K562 (cell line): ENCODE measurements around the gene ANKRD7. TPM values are rescaled to one million over a fixed set of nuclear protein-coding genes. Genes with fewer than 3 reads are reported as not detected.
A peak's percentile ranks its signal among the peaks of the same experiment; 100 is the strongest.

Source experiments
- AFF4 ChIP-seq: sonication (generic); formaldehyde crosslinking; IDR thresholded peaks from 2 replicates; pipeline ENCODE4 v1.8.0; 2023; ENCODE audit warnings: mild to moderate bottlenecking, missing genetic modification reagents
- ELK3 ChIP-seq: fragments of 450-650 bp; formaldehyde crosslinking; IDR thresholded peaks from 2 replicates; pipeline ENCODE4 v1.4.0; 2020; ENCODE audit warnings: mild to moderate bottlenecking
- GABPB2 ChIP-seq: fragments of 250-450 bp; sonication (Bioruptor Pico); conservative IDR thresholded peaks from 2 replicates; pipeline ENCODE4 v1.5.1; 2021; ENCODE audit warnings: mild to moderate bottlenecking
- MCM2 ChIP-seq: fragments of 450-650 bp; IDR thresholded peaks from 2 replicates; pipeline ENCODE4 v1.6.1; 2017; ENCODE audit warnings: low read depth, mild to moderate bottlenecking
- MTA2 ChIP-seq: fragments of 450-650 bp; IDR thresholded peaks from 2 replicates; pipeline ENCODE4 v1.6.1; 2016; ENCODE audit warnings: low read depth
- NFATC3 ChIP-seq: fragments of 450-650 bp; IDR thresholded peaks from 2 replicates; pipeline ENCODE4 v1.6.1; 2017; ENCODE audit warnings: mild to moderate bottlenecking
- NFRKB ChIP-seq: fragments of 450-650 bp; IDR thresholded peaks from 2 replicates; pipeline ENCODE4 v1.6.1; 2016; ENCODE audit warnings: low read depth
- PML ChIP-seq: IDR thresholded peaks from 2 replicates; pipeline ENCODE4 v1.6.1; 2012; ENCODE audit warnings: low read length, inconsistent platforms
- RB1 ChIP-seq: fragments of 450-650 bp; IDR thresholded peaks from 2 replicates; pipeline ENCODE4 v1.6.1; 2017; ENCODE audit warnings: low read depth, mild to moderate bottlenecking
- SRF ChIP-seq, 2 experiments: fragments of 250-450, 450-650 bp in 1 of 2; sonication (Bioruptor Pico) in 1 of 2; sonication (generic) in 1 of 2; formaldehyde crosslinking; IDR thresholded peaks; 2 replicates each; pipeline versions ENCODE4 v1.5.0 to v1.5.1; 2020 to 2022; ENCODE audit warnings: mild to moderate bottlenecking in 1 of 2, missing genetic modification reagents in 1 of 2
- SUPT5H ChIP-seq: fragments of 450-650 bp; IDR thresholded peaks from 2 replicates; pipeline ENCODE4 v1.6.1; 2016
- ZBTB40 ChIP-seq, 2 experiments: fragments of 450-650 bp in 1 of 2; sonication (generic) in 1 of 2; formaldehyde crosslinking in 1 of 2; IDR thresholded peaks; 2 replicates each; pipeline versions ENCODE4 v1.7.1 to v1.9.0; 2016 to 2022; ENCODE audit warnings: inconsistent platforms in 1 of 2, mild to moderate bottlenecking in 1 of 2, missing genetic modification reagents in 1 of 2
- ZNF133 ChIP-seq: fragments of 250-450 bp; sonication (Bioruptor Pico); IDR thresholded peaks from 2 replicates; pipeline ENCODE4 v1.4.0; 2020; ENCODE audit warnings: mild to moderate bottlenecking
- ZNF316 ChIP-seq: fragments of 450-650 bp; IDR thresholded peaks from 2 replicates; pipeline ENCODE4 v1.6.1; 2016
- ZNF76 ChIP-seq: fragments of 250-450 bp; sonication (Bioruptor Pico); IDR thresholded peaks from 2 replicates; pipeline ENCODE4 v1.4.0; 2020; ENCODE audit warnings: mild to moderate bottlenecking, moderate library complexity, borderline replicate concordance
- polyA plus RNA-seq, 8 experiments: library from polyadenylated mRNA; depleted of rRNA in 4 of 8; stranded (reverse) in 5 of 8; unstranded in 3 of 8; fragments of >200 nt; fragmentation: Nextera tagmentation in 2 of 8; fragmentation: Illumina TruSeq in 1 of 8; extraction: Ambion mirVana in 2 of 8; extraction: Trizol in 1 of 8; gene quantifications; 2 replicates each; pipeline versions ENCODE4 v1.2.1 to v1.2.3, GENCODE V29; 2011 to 2014; ENCODE audit warnings: inconsistent platforms in 1 of 8, missing spikeins in 1 of 8
- total RNA-seq, 7 experiments: library from RNA; depleted of rRNA in 6 of 7; stranded (reverse); fragments of >200 nt in 6 of 7; fragmentation: Illumina TruSeq in 2 of 7; extraction: Trizol in 2 of 7; gene quantifications; 2 replicates each; pipeline versions ENCODE4 v1.2.1 to v1.2.3, GENCODE V29; 2011 to 2021; ENCODE audit warnings: low replicate concordance in 1 of 7

ANKRD7 gene
- total and polyA plus RNA-seq, 9 of the 15 experiments (the other 6 are each of a cell fraction or from before 2014, with no cell fraction given): 0.33 TPM; not detected in 8

GRCh38 chr7:118185163-118185860, 39.2 kb upstream of the ANKRD7 start (continued):
- TF ChIP-seq SRF (CRISPR knock-in tag; IDR thresholded peaks at IDR 0.05) (0 out of 4 replicates have a peak, but pooled peaks of 1 of the 2 experiments have one; percentile 4), SUPT5H (no peak), ZNF316 (no peak), MCM2 (no peak), ELK3 (CRISPR knock-in tag) (no peak), ZNF76 (CRISPR knock-in tag) (no peak), NFATC3 (0 out of 2 replicates have a peak, but pooled peaks have one; percentile 37), NFRKB (no peak), MTA2 (no peak), RB1 (no peak), PML (no peak), GABPB2 (CRISPR knock-in tag) (no peak), ZBTB40 (IDR thresholded peaks at IDR 0.05) (no peak), ZBTB40 (CRISPR knock-in tag; IDR thresholded peaks at IDR 0.05) (no peak), AFF4 (CRISPR knock-in tag) (0 out of 2 replicates have a peak, but pooled peaks have one; percentile 30), ZNF133 (CRISPR knock-in tag) (no peak)
